Neural cell (in vitro differentiated cells): ENCODE results near the gene CNR2. TPM values are rescaled to one million over a fixed set of nuclear protein-coding genes. Genes with fewer than 3 reads are reported as not detected.

Experiments used
- H2AFZ ChIP-seq: fragments of 200-600, 300-800 bp; sonication (generic), shearing (Covaris generic); 2 replicates; pipeline ENCODE4 v1.6.0; 2014; ENCODE audit warnings: low read depth, mild to moderate bottlenecking, antibody characterized with exemption, low read length, moderate library complexity
- H3F3A ChIP-seq: fragments of 200-600 bp; shearing (Covaris generic); 2 replicates; pipeline ENCODE4 v1.6.1; 2016; ENCODE audit warnings: mild to moderate bottlenecking, moderate library complexity, mixed read lengths, antibody characterized with exemption, low read length; ENCODE audit not compliant: insufficient read depth, poor library complexity, severe bottlenecking
- H3K27ac ChIP-seq: fragments of 200-600, 300-800 bp; sonication (generic), shearing (Covaris generic); 2 replicates; pipeline ENCODE4 v1.5.1; 2014; ENCODE audit warnings: mild to moderate bottlenecking, low read length, moderate library complexity
- H3K27me3 ChIP-seq: fragments of 300-800, 200-600 bp; sonication (generic), shearing (Covaris generic); 2 replicates; pipeline ENCODE4 v1.6.0; 2014; ENCODE audit warnings: mild to moderate bottlenecking, low read depth, low read length, moderate library complexity; ENCODE audit not compliant: insufficient read depth
- H3K36me3 ChIP-seq: fragments of 300-800, 200-600 bp; sonication (generic), shearing (Covaris generic); 2 replicates; pipeline ENCODE4 v1.5.1; 2014; ENCODE audit warnings: mild to moderate bottlenecking, antibody characterized with exemption, low read length, moderate library complexity; ENCODE audit not compliant: insufficient read depth
- H3K4me2 ChIP-seq: fragments of 300-800, 200-600 bp; sonication (generic), shearing (Covaris generic); 2 replicates; pipeline ENCODE4 v1.6.0; 2014; ENCODE audit warnings: mild to moderate bottlenecking, low read length
- H3K4me3 ChIP-seq: fragments of 300-800, 200-600 bp; sonication (generic), shearing (Covaris generic); 2 replicates; pipeline ENCODE4 v1.5.1; 2014; ENCODE audit warnings: mild to moderate bottlenecking, low read length, moderate library complexity
- H3K79me2 ChIP-seq: fragments of 200-600 bp; shearing (Covaris generic); replicated peaks from 2 replicates; pipeline ENCODE4 v1.6.0; 2014; ENCODE audit warnings: mild to moderate bottlenecking, low read length, moderate library complexity; ENCODE audit not compliant: insufficient read depth
- H3K9ac ChIP-seq: fragments of 300-800, 200-600 bp; sonication (generic), shearing (Covaris generic); 2 replicates; pipeline ENCODE4 v1.6.1; 2016; ENCODE audit warnings: mild to moderate bottlenecking, low read length, mixed read lengths
- H3K9me2 ChIP-seq: fragments of 200-600 bp; shearing (Covaris generic); 2 replicates; pipeline ENCODE4 v1.6.1; 2016; ENCODE audit warnings: mild to moderate bottlenecking, low read length, mixed read lengths; ENCODE audit not compliant: insufficient read depth
- H3K9me3 ChIP-seq: fragments of 200-600, 300-800 bp; sonication (generic), shearing (Covaris generic); 2 replicates; pipeline ENCODE4 v1.6.1; 2016; ENCODE audit warnings: mild to moderate bottlenecking, mixed run types, low read length, moderate library complexity, mixed read lengths
- H4K20me1 ChIP-seq: fragments of 200-600 bp; shearing (Covaris generic); 2 replicates; pipeline ENCODE4 v1.6.1; 2016; ENCODE audit warnings: mild to moderate bottlenecking, mixed run types; ENCODE audit not compliant: insufficient read depth
- CTCF ChIP-seq: fragments of 450-650 bp; IDR thresholded peaks from 2 replicates; pipeline ENCODE4 v1.5.1; 2014; ENCODE audit warnings: antibody characterized with exemption, mild to moderate bottlenecking, moderate library complexity; ENCODE audit not compliant: poor library complexity, severe bottlenecking
- EP300 ChIP-seq: fragments of 450-650 bp; conservative IDR thresholded peaks from 2 replicates; pipeline ENCODE4 v1.6.1; 2014; ENCODE audit warnings: antibody characterized with exemption, mild to moderate bottlenecking, moderate library complexity; ENCODE audit not compliant: poor library complexity, severe bottlenecking
- EZH2 ChIP-seq: fragments of 200-600, 300-800 bp; shearing (Covaris generic), sonication (generic); IDR thresholded peaks from 2 replicates; pipeline ENCODE4 v1.6.1; 2014; ENCODE audit warnings: antibody characterized with exemption, low read length, borderline replicate concordance, mild to moderate bottlenecking; ENCODE audit not compliant: insufficient read depth, poor library complexity, severe bottlenecking
- MXI1 ChIP-seq: fragments of 450-650 bp; conservative IDR thresholded peaks from 2 replicates; pipeline ENCODE4 v1.6.1; 2014; ENCODE audit warnings: antibody characterized with exemption, mild to moderate bottlenecking; ENCODE audit not compliant: poor library complexity, severe bottlenecking
- POLR2AphosphoS5 ChIP-seq: IDR thresholded peaks from 2 replicates; pipeline ENCODE4 v1.6.1; 2012
- RAD21 ChIP-seq: fragments of 450-650 bp; conservative IDR thresholded peaks from 2 replicates; pipeline ENCODE4 v1.6.1; 2014; ENCODE audit warnings: antibody characterized with exemption, mild to moderate bottlenecking, moderate library complexity
- REST ChIP-seq: IDR thresholded peaks from 2 replicates; pipeline ENCODE4 v1.6.1; 2012; ENCODE audit warnings: borderline replicate concordance
- SMC3 ChIP-seq: fragments of 450-650 bp; conservative IDR thresholded peaks from 2 replicates; pipeline ENCODE4 v1.6.1; 2014; ENCODE audit warnings: antibody characterized with exemption, mild to moderate bottlenecking, moderate library complexity; ENCODE audit not compliant: poor library complexity
- TAF1 ChIP-seq: IDR thresholded peaks from 2 replicates; pipeline ENCODE4 v1.6.1; 2012; ENCODE audit warnings: low read depth
- polyA plus RNA-seq: library from polyadenylated mRNA; depleted of rRNA; stranded (reverse); fragments of >200 nt; gene quantifications from 2 replicates; pipeline ENCODE4 v1.2.3, GENCODE V29; 2014

CNR2 gene
- polyA plus RNA-seq, 1 donor from 2014 or later, result not detected

- no peaks in the 10 kb centered on the region for H3K79me2 ChIP-seq
- H3K4me2 ChIP-seq, result no peak overlapping the region
- H3K4me3 ChIP-seq, result no peak overlapping the region
These were observed 9.4 kb downstream of the CNR2 start for GRCh38 chr1:23903754-23904153.

More at GRCh38 chr1:23903754-23904153, 9.4 kb downstream of the CNR2 start:
- no peak overlapping the region for H2AFZ ChIP-seq
- H3K36me3 ChIP-seq, result no peaks in the 10 kb centered on the region
- H3K27me3 ChIP-seq, result peaks cover 36% of the 10 kb centered on the region
- no peaks in the 10 kb centered on the region for H4K20me1 ChIP-seq
- H3F3A ChIP-seq, result no peaks in the 10 kb centered on the region
- no peak for TF ChIP-seq REST
- TF ChIP-seq EZH2, result no peak
- no peak for TF ChIP-seq CTCF
- TF ChIP-seq SMC3, result no peak
- no peak for TF ChIP-seq MXI1
- TF ChIP-seq EP300, result no peak
- TF ChIP-seq TAF1, result no peak
- TF ChIP-seq POLR2AphosphoS5, result no peak
- TF ChIP-seq RAD21, result no peak
- no peak overlapping the region for H3K9ac ChIP-seq
- H3K9me3 ChIP-seq, result no peaks in the 10 kb centered on the region
- no peak overlapping the region for H3K27ac ChIP-seq
- H3K9me2 ChIP-seq, result no peaks in the 10 kb centered on the region
